Stimulated activated CD4-positive, alpha-beta T cell treated with anti-CD3 and anti-CD28 coated beads, Interleukin-4, amount 100 ng/mL, for 48 hours (primary cell): ENCODE data around the gene CMSS1.

ENCODE experiments used
- DNase-seq, 2 donors: peaks; one replicate each; pipeline ENCODE4 v3.0.0-alpha.2; 2020; ENCODE audit warnings: low read depth in 2 of 2

Gene CMSS1

GRCh38 chr3:99990179-99990578, 172.5 kb downstream of the CMSS1 start:
- no peak for DNase-seq

GRCh38 chr3:99997293-99997692, 179.6 kb downstream of the CMSS1 start:
- no peak for DNase-seq

DNA sequence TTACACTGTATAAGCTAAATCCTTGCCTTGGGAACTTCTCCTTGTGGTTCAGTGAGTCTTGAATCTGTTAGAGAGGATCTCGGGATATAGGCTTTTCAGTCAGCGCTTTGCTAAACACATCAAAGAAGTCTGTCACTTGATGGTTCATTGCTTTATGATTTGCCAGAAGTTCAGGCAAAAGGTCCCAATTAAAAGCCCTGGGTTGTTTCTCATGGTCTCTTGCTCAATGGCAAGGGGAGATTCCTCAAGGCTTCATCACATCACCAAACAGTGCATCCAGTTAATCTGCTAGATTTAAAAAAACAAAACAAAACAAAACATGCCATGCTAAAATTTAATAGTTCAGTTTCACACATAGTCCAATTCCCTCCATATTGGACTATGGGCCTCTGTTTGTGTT, 181.9 kb downstream of the CMSS1 start:
- no peak for DNase-seq

DNA sequence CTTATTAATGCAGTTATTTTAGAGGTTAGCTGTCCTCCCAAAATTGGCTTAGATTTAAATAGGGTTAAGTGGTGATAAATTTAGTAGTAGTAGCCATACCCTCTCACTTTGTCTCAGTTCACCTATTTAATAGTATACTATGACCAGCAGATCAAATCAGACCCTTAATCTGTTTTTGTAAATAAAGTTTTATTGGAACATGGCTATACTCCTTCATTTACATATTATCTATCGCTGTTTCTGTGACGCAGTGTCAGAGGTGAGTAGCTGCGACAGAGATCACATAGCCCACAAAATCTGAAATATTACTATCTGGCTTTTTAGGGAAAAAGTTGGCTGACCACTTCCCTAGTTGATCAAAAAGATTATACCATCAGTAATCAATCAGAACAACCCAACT, 183.4 kb downstream of the CMSS1 start:
- DNase-seq: no peak

DNA sequence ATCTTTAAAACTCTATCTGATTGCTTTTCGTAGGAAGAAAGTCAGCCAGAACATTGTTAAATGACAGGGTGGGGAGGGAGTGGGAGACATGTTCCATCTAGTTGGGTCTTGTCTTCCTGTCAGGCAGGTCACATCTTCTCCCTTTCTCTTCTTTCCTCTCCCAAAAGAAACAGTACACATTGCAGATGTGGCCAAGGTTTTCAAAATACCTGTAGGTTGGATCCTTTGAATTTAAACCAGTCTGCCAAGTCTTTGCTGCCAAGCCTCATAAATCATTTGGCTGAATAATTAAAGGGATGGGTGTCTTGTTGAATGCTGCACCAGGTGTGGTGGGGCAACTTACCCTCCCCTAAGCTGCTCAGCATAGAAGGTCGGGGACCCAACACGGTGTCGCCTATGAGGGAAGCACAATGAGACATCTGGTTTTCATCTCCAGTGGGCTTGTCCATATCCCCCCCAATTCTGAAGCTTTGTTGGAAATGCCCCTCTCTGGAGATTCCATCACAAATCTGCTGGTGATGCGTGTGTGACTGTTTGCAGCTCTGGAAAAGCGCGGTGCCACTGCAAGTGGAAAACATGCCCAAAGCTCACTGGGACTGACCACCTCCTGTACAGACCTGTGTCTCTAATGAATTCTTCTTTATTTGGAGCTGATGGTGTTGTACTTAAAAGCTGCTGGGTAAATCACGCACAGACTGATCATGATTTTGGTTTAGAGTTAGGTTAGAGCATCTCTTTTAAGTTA, 184.0 kb downstream of the CMSS1 start:
- DNase-seq: no peak

DNA sequence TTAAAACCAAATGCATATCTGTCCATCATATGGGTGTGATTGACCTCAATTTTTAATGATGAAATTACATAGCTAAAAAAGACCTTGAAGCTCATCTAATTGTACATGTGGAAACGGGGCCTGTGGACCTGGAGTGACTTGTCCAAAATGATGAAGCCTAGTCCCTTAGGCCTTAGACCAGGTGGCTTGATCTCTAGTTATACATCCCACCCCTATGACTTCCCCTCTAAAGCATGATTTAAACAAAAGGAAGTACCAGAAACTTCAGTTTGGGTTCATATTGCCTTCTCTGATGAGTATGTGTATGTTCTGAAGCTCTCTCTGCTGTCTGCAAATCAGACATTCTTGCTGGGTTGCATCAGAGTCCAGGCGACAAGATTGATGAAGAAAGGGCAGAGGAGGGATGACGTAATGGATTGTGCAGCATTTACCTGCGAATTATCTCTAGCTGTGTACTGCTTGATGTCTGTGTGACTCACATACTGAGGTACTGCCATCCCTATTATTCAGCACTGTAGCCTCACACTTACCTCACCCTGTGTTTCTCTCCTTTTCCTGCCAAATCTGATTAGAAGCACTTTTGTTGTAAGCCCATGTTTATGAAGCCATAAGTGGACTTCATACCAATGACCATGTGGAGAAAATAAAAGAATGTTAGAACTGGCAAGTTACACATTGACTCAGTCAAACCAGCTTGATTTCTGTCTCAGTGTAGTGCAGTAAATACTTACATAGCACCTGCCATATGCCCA, 185.1 kb downstream of the CMSS1 start:
- DNase-seq: no peak

DNA sequence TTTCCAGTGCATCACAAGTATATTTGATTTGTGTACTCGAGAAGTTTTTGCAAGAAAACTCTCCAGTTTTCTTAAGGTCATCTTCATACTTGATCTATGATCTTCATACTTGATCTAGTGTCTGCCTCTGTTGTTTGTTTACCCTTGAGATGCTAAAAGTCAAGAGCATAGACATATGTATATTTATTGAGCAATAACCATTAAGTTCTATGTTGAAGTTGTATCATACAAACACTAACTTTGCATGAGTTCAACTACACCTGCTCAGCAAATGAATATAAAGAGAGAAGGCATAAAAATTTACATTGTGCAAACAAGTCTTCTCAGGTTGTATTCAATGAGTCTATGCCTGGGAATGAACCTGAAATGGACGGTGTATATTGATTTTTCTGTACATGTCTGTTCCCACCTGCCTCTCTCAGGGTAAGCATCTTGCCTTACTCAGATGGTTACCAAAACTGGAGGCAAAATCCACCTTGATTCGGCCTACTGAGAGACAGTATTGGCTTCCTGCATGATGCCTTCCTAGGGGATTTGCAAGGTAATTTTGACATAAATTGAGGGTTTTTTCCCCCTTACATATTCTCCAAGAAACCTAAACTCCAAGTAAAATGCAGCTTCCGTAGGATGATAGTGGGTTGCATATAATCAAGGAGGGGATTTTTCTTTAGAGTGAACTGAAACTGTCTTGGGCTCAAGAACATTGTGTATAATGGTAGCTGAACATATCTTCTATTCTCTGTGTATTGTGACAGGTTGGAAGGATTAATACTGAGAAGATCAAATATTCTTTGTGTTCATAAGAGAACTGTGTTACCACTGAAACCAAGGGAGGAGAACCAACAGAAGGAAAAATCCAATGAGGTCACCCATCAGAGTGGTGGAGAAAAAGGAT, 186.2 kb downstream of the CMSS1 start:
- DNase-seq: no peak

DNA sequence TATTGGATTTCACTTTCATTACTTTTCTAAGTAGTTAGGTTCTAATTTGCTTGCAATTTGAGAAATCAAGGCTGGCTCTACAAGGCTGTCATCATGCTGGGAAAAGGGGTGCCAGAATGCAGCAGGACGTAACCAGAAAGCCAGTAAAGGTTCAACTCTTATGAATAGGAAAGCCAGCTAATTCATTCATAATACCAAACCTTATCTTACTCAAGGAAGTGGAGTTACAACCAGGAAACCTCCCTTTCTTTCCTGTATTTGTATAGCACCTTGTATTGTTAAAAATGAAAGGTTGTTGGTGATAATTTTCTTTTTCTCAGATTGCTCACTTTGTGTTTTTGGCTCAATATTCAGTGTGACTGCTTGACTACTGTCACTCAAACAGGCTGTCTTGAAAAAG, 187.3 kb downstream of the CMSS1 start:
- no peak for DNase-seq

DNA sequence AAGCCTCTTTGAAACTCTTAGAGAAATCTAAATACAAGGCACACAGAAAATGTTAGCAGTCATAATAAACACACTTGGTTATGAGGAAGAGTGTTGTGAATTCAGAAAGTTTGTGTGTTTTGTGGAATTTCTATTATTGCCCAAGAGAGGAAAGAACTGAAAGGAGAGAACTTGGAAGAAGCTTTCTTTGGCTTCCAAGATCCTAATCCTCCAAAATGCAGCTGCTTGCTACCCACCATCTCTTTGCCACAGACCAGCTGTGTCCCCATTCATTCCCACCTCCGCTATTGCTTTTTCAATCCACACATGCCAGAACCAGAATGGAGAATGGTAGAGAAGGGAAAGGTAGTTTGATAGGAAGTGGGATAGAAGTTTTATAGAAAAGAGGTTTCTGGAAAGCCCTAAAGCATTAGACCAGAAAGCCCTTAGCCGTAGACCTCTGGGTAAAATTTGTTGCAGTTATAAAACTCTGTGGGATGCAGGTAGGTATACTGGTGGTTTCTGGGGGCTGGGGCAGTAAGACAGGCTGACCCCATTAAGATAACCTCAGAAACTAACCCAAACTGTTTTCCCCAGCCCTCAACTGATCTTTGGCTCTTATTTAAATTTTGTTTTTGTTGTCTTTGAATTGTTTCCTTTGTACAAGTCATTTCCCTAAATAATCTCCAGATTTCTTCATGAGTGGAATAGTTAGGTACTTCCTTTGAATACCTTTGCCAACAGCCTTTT, 188.2 kb downstream of the CMSS1 start:
- DNase-seq: no peak

GRCh38 chr3:100006570-100007271, 189.1 kb downstream of the CMSS1 start:
- DNase-seq: no peak

GRCh38 chr3:100007313-100007712, 189.7 kb downstream of the CMSS1 start:
- no peak for DNase-seq

DNA sequence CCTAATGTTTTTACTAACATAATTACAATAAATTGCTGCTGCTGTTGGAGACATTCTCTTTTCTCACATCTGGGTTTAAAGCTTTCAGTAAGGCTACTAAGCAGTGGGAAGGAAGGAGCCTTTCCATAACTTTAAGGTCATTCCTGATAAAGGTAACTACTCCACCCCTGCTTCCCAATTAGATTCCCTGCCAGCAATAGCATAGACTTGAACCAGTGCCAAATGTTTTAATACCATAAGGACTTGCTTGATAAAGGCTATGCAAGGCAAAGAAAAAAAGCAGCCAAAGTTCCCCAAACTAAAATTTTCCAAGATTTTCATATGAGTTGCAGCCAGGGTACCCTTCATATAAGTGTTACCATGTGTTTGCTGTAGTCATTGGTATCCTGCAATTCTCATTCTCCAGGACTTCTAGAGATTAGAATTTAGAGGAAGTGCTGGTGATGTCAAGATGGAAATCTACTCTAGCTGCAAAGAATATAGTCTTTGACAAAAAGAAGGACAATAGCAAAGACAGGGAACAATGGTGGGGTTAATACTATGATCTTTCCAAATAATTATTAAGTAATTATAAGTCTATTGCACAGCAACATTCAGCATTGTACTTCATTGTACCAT, 190.5 kb downstream of the CMSS1 start:
- DNase-seq: no peak

- no peak for DNase-seq
These were observed 191.8 kb downstream of the CMSS1 start for GRCh38 chr3:100009276-100010086.

GRCh38 chr3:100010087-100010417, 192.4 kb downstream of the CMSS1 start:
- DNase-seq: no peak

- DNase-seq: no peak
These were observed 201.1 kb downstream of the CMSS1 start for GRCh38 chr3:100018806-100019205.

GRCh38 chr3:100019719-100020118, 202.1 kb downstream of the CMSS1 start:
- no peak for DNase-seq

GRCh38 chr3:100020876-100021644, 203.4 kb downstream of the CMSS1 start:
- no peak for DNase-seq

DNA sequence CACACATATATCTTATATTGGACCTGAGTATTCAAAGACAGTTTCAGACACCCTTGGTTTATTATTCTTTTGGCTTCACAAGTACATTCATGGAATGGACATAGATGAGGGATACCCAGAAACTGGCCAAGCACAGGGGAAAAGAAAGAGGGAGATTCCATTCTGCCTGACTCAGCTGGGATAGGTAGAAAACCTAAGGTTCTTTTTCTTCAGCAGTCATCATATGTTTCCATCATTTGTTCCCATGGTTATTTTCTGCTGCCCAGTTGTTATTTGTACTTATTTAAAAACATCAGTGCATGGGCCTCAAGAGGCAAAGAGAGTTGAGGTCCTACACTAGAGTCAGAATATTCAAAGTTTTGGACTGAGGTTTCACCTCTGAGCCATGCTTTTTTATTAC, 204.8 kb downstream of the CMSS1 start:
- DNase-seq: no peak

GRCh38 chr3:100023150-100023549, 205.5 kb downstream of the CMSS1 start:
- no peak for DNase-seq
